NCI-H1048 (cell line): ENCODE measurements around the gene PROZ.
"Not testable (repeated sequence)": the region's sequence is repeated elsewhere in the genome, so short reads cannot be mapped to it uniquely, and the experiment has no call there.

Source experiments
- DNase-seq: peaks from one replicate; lab custom pipeline; 2025; lab: John Stamatoyannopoulos, UW

Gene PROZ

GRCh38 chr13:113157929-113158747 is at the start of gene PROZ:
TSS of gene PROZ (plus strand) at chr13:113158648. CDS start at chr13:113158661, 13 bp downstream.
- DNase-seq, result no peak

- no peak for DNase-seq
These were observed 49.0 kb upstream of the PROZ start for GRCh38 chr13:113109151-113110047.

- no peak for DNase-seq
These were observed 48.2 kb upstream of the PROZ start for GRCh38 chr13:113110048-113110851.

- DNase-seq, result no peak
These were observed 47.6 kb upstream of the PROZ start for GRCh38 chr13:113110852-113111315.

- DNase-seq, result not testable (repeated sequence)
These were observed 46.6 kb upstream of the PROZ start for GRCh38 chr13:113111821-113112220.

GRCh38 chr13:113112475-113112874 is 46.0 kb upstream of the PROZ start:
- not testable (repeated sequence) for DNase-seq

- no peak for DNase-seq
These were observed 45.3 kb upstream of the PROZ start for GRCh38 chr13:113112893-113113845.

GRCh38 chr13:113113846-113114271 is 44.6 kb upstream of the PROZ start:
- no peak for DNase-seq

GRCh38 chr13:113114511-113115362 is 43.7 kb upstream of the PROZ start:
- no peak for DNase-seq

- no peak for DNase-seq
These were observed 42.9 kb upstream of the PROZ start for GRCh38 chr13:113115363-113116205.

- DNase-seq, result no peak
These were observed 42.1 kb upstream of the PROZ start for GRCh38 chr13:113116206-113116800.

GRCh38 chr13:113116871-113117271 is 41.6 kb upstream of the PROZ start:
- no peak for DNase-seq

- DNase-seq, result no peak
These were observed 41.0 kb upstream of the PROZ start for GRCh38 chr13:113117335-113117872.

GRCh38 chr13:113117911-113118260 is 40.6 kb upstream of the PROZ start:
- DNase-seq, result no peak

- no peak for DNase-seq
These were observed 40.0 kb upstream of the PROZ start for GRCh38 chr13:113118261-113119021.

- DNase-seq, result no peak
These were observed 39.2 kb upstream of the PROZ start for GRCh38 chr13:113119166-113119821.

GRCh38 chr13:113119822-113120189 is 38.6 kb upstream of the PROZ start:
- no peak for DNase-seq
